ENCODE measurements around the gene BAIAP2. TPM values are rescaled to one million over a fixed set of nuclear protein-coding genes. Genes with fewer than 3 reads are reported as not detected.
A peak's percentile ranks its signal among the peaks of the same experiment; 100 is the strongest.

The BAIAP2 gene
- total RNA-seq, 1 donor from 2014 or later: 27.9 TPM

DNA sequence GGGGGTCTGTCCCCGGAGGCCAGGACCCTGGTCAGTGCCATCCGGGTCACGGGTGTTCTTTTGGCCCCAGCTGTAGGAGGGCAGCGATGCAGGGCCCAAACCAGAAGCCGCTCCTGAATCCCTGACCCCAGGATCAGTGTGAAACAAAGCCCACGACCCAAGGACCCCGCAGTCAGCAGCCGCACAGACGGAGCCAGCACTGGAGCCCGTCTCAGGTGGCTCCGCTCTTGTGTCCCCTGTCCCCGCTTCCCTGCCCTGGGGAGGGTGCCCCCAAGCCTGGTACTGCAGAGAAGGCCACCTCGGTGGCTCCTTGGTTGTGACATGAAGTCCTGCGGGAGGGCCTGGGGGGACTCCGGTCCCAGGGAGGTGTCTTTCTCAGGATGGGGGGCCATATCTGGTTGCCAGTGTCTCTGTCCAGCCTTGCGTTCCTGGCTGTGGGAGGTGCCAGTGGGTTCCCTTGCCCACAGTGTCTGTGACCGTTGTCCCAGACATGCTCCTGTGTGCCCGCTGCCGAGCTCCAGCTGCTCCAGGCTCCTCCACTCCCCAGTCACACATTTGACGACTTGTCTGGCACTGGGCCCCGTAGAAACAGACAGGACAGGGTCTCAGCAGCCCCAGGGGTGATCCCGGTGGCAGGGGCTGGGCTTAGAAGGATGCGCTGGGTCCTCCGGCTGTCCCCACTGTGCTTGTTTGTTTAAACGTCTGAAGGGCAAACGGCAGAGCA is 33.6 kb downstream of the BAIAP2 start:
- no peak overlapping the region for H3K4me3 ChIP-seq
- no peaks in the 10 kb centered on the region for H3K9me3 ChIP-seq (replicated peaks)
- H3K4me1 ChIP-seq: peaks cover 50% of the 10 kb centered on the region
- intact Hi-C loops (cut with micrococcal nuclease): no loop called here
- TF ChIP-seq, protein P1, sequence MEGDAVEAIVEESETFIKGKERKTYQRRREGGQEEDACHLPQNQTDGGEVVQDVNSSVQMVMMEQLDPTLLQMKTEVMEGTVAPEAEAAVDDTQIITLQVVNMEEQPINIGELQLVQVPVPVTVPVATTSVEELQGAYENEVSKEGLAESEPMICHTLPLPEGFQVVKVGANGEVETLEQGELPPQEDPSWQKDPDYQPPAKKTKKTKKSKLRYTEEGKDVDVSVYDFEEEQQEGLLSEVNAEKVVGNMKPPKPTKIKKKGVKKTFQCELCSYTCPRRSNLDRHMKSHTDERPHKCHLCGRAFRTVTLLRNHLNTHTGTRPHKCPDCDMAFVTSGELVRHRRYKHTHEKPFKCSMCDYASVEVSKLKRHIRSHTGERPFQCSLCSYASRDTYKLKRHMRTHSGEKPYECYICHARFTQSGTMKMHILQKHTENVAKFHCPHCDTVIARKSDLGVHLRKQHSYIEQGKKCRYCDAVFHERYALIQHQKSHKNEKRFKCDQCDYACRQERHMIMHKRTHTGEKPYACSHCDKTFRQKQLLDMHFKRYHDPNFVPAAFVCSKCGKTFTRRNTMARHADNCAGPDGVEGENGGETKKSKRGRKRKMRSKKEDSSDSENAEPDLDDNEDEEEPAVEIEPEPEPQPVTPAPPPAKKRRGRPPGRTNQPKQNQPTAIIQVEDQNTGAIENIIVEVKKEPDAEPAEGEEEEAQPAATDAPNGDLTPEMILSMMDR (IDR thresholded peaks at IDR 0.05; ENCODE audit: borderline replicate concordance): no peak
- no peak for DNase-seq
- H3K36me3 ChIP-seq: peaks cover 7% of the 10 kb centered on the region
- H3K27me3 ChIP-seq (ENCODE audit: low read depth): no peaks in the 10 kb centered on the region
- H3K27ac ChIP-seq (replicated peaks): peak overlapping the region; percentile 72

DNA sequence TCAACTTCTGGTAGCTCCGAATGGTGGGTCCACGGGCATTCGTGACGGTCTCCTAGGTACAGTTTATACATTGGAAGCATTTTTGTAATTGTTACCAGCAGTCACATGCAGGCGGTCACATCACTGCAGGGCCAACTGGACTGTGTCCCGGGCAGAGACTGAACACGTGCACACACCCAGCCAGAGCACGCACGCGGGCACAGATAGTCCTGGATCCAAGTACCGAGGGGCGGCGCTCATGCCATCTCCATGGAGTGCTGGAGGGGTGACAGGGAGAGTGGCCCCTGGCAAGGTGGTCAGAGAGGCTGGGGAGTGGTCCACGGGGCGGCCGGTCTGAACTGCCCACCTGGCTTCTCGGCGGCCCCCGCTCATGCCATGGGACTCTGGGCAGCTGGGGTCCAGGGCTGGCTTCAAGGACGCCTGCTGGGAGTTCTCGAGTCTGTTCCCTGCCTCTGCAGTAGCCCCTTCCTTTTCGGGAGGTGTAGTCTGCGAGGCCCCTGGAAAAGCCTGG is 34.2 kb downstream of the BAIAP2 start:
- Histone ChIP-seq H3K36me3 (peaks cover 7% of the 10 kb centered on the region), H3K9me3 (replicated peaks) (no peaks in the 10 kb centered on the region), H3K4me1 (peaks cover 44% of the 10 kb centered on the region), H3K4me3 (no peak overlapping the region), H3K27me3 (ENCODE audit: low read depth) (no peaks in the 10 kb centered on the region), H3K27ac (replicated peaks) (peak overlapping the region; percentile 72)
- intact Hi-C loops (cut with micrococcal nuclease): no loop called here
- TF ChIP-seq, protein P1 (IDR thresholded peaks at IDR 0.05; ENCODE audit: borderline replicate concordance): no peak
- DNase-seq: peak; percentile 53

DNA sequence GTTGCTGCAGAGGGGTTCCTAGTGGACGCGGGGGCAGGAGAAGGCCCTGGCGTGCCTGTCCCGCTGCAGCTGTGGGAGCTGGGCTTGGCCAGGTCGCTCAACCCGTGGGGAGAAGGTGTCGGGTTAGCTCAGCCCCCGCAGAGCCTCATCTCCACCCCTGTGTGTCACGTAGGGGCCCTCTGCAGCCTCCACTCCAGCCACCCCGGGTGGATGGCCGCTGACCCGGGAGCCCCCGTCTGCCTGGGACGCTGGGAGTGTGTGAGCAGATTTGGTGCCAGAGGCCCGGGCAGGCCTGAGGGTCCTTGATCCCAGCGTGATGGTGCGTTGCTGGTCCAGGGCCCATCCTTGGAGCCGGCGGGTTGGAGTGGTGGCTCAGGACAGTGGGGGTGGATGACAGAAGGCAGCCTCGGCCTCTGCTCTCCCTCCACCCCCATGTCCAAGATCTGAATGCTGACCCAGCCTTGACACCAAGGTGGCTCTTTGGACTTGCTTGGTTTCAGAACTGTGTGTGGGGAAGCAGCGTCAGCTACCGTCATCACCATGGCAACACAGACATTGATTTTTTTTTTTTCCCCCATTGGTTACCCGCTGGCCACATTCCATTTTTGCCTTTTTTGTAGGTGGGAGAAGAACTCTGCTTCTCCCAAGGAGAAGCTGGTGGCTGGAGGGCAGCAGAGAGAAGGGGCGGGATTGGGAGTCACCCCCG is 35.7 kb downstream of the BAIAP2 start:
- Histone ChIP-seq H3K9me3 (replicated peaks) (no peaks in the 10 kb centered on the region), H3K27me3 (ENCODE audit: low read depth) (no peaks in the 10 kb centered on the region), H3K27ac (replicated peaks) (no peak overlapping the region), H3K36me3 (peaks cover 7% of the 10 kb centered on the region), H3K4me3 (no peak overlapping the region), H3K4me1 (peaks cover 29% of the 10 kb centered on the region)
- DNase-seq: no peak
- TF ChIP-seq, protein P1 (IDR thresholded peaks at IDR 0.05; ENCODE audit: borderline replicate concordance): no peak
- intact Hi-C loops (cut with micrococcal nuclease): no loop called here

DNA sequence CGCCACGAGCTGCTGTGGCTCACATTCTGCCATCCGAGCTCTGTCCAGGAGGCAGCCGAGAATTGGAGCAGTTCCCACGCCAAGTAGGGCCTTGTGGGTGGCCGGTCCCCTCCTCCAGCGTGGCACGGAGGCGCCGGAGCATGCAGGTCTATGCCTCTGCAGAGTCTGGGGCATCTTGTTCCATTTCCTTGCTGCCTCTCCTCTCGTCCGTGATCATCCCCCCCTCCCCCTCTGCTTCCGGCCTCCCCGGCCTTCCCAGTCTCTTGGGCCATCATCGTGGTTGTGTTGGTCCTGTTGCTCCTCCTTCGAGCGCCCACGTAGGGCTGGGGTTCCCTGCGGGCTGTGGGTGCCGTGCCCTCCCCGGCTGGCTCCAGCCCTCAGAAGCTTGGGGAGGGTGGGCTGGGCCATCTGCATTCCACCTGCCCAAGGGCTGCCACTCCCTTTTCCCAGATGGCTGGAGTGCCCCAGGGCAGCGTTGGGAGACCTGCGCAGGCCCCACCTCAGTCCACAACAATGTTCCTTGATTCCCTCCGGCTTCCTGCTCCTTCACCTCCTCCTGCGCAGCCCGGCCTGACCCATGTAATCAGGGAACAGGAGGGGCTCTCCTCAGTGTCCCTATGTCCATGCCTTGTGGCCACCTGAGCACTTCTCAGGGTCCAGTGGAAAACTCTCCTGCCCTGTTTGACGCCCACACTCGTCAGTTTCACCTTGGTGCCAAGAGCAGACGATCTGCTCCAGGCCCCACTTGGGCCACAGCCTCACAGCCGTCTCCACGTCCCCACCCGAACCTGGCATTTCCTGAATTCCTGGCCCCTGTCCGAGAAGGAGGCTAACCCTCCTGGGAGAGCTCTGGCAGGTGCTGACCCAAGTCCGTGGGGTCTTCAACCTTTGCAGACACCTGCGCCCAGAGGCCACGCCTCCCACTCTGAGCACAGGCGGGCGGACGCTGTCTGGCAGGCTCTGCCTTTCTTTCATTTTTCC is 37.1 kb downstream of the BAIAP2 start:
- H3K4me1 ChIP-seq: peaks cover 23% of the 10 kb centered on the region
- no peaks in the 10 kb centered on the region for H3K27me3 ChIP-seq (ENCODE audit: low read depth)
- no peak overlapping the region for H3K4me3 ChIP-seq
- no peak for DNase-seq
- TF ChIP-seq, protein P1 (IDR thresholded peaks at IDR 0.05; ENCODE audit: borderline replicate concordance): no peak
- peaks cover 10% of the 10 kb centered on the region for H3K36me3 ChIP-seq
- intact Hi-C loops (cut with micrococcal nuclease): no loop called here
- no peaks in the 10 kb centered on the region for H3K9me3 ChIP-seq (replicated peaks)
- no peak overlapping the region for H3K27ac ChIP-seq (replicated peaks)

All from left ventricle myocardium inferior (tissue), 1 donor.